Testis (tissue), 3 donors: ENCODE measurements around the gene SUFU. TPM values are rescaled to one million over a fixed set of nuclear protein-coding genes. Genes with fewer than 3 reads are reported as not detected.

Source experiments
- DNase-seq: peaks from one replicate; pipeline ENCODE4 v3.0.0-alpha.2; 2019
- H3K27ac ChIP-seq, 2 donors: fragments of 200-600 bp; sonication (generic); one replicate each; pipeline ENCODE4 v1.5.1; 2019
- H3K27me3 ChIP-seq: fragments of 200-600 bp; sonication (generic); one replicate; pipeline ENCODE4 v1.5.1; 2019
- H3K36me3 ChIP-seq: fragments of 200-600 bp; sonication (generic); one replicate; pipeline ENCODE4 v1.5.1; 2017; ENCODE audit warnings: low read depth; ENCODE audit errors: missing control alignments
- H3K4me1 ChIP-seq: fragments of 200-600 bp; sonication (generic); one replicate; pipeline ENCODE4 v1.5.1; 2019
- H3K4me3 ChIP-seq, 2 donors: fragments of 200-600 bp; sonication (generic); one replicate each; pipeline ENCODE4 v1.5.1; 2017 to 2019
- H3K9me3 ChIP-seq: fragments of 200-600 bp; sonication (generic); one replicate; pipeline ENCODE4 v1.5.1; 2017
- CTCF ChIP-seq, 3 experiments: fragments of 450-650 bp in 2 of 3; fragments of 200-600 bp in 1 of 3; sonication (generic) in 1 of 3; IDR thresholded peaks; one replicate each; pipeline ENCODE4 v1.5.1; 2016 to 2019; ENCODE audit warnings: antibody characterized with exemption in 3 of 3, mild to moderate bottlenecking in 2 of 3, moderate library complexity in 1 of 3
- POLR2A ChIP-seq: fragments of 450-650 bp; IDR thresholded peaks from one replicate; pipeline ENCODE4 v1.6.1; 2017; ENCODE audit warnings: antibody characterized with exemption, mild to moderate bottlenecking, moderate library complexity
- WGBS, 2 donors: methylation state at CpG; one replicate each; pipeline ENCODE4 v1.1.5; 2018; 5-methylcytosine and 5-hydroxymethylcytosine counted together
- intact Hi-C: fragments of 100-400 bp; cut with DNase I; formaldehyde crosslinking; loops from one replicate; pipeline ENCODE4 v1.15.1; 2023; ENCODE audit warnings: low total_unique reads
- polyA plus RNA-seq: library from polyadenylated mRNA; stranded (reverse); fragments of 350-450 nt; fragmentation: Illumina TruSeq; extraction: RNeasy Lipid Tissue Mini Kit (QIAGEN cat#74804); gene quantifications from one replicate; pipeline ENCODE4 v1.2.3, GENCODE V29; 2014; ENCODE audit warnings: low read depth, low replicate concordance; ENCODE audit not compliant: insufficient read depth
- small RNA-seq, 2 donors: library from RNA; depleted of rRNA; stranded (forward); fragments of <200 nt; gene quantifications; one replicate each; pipeline ENCODE3, GENCODE V24; 2016
- total RNA-seq, 2 donors: library from RNA; depleted of rRNA; stranded (reverse); fragments of >200 nt; gene quantifications; one replicate each; pipeline ENCODE4 v1.2.3, GENCODE V29; 2016

The SUFU gene
- total and polyA plus RNA-seq, 3 donors from 2014 or later, result 16.5 to 28.4 (median 22.9) TPM

- intact Hi-C loops, result no loop called here
These were observed 178.6 kb downstream of the SUFU start for GRCh38 chr10:102682416-102682815.

DNA sequence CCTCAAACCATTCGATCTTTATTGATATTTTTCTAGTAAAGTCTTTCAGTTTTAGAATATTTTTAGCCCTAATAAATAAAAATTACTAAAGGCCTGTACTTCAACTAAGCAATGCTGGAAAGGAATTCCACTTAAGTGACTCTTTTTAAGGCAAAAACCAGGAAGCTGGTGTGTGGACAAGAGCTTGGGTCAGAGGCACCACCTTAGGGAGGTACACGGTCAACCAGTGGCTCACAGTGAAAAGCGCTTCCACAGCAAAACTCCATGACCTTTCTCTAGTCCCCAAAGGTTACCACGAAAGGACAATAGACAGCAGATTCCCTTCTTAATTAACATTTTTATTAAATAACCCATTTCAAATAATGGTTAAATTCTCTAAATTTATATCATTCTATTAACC lies 179.2 kb downstream of the SUFU start:
- peaks cover 15% of the 10 kb centered on the region for H3K4me1 ChIP-seq
- H3K4me3 ChIP-seq, result no peak overlapping the region
- 92 to 94% methylated on average over 4 of the region's 4 CpGs for WGBS, 2 donors
- no peak overlapping the region for H3K27ac ChIP-seq
- no peaks in the 10 kb centered on the region for H3K27me3 ChIP-seq
- TF ChIP-seq CTCF (IDR thresholded peaks at IDR 0.05), result no peak
- TF ChIP-seq POLR2A, result no peak
- no peaks in the 10 kb centered on the region for H3K36me3 ChIP-seq
- H3K9me3 ChIP-seq, result no peaks in the 10 kb centered on the region
- intact Hi-C loops, result no loop called here
- no peak for DNase-seq

More at GRCh38 chr10:102682416-102682815, 178.6 kb downstream of the SUFU start:
- Histone ChIP-seq H3K4me3 (no peak overlapping the region), H3K27ac (no peak overlapping the region), H3K4me1 (peaks cover 21% of the 10 kb centered on the region), H3K36me3 (no peaks in the 10 kb centered on the region), H3K27me3 (no peaks in the 10 kb centered on the region), H3K9me3 (no peaks in the 10 kb centered on the region)
- no peak for TF ChIP-seq POLR2A
- TF ChIP-seq CTCF (IDR thresholded peaks at IDR 0.05), result no peak
- 95 to 98% methylated on average over 7 of the region's 7 CpGs for WGBS, 2 donors
- DNase-seq, result no peak

Small RNAs within 50 kb of the gene (small RNA-seq; reads per million reads assigned to genes)
- gene RNU6-43P, result 0 reads per million in 2 donors

Other genes starting within 250 kb of the SUFU start
- gene NFKB2, start 108.3 kb upstream of the SUFU start, total RNA-seq, result 10 to 100 TPM; 25.2 to 42.7 TPM
- gene NFKB2, start 108.3 kb upstream of the SUFU start, polyA plus RNA-seq, result 18.4 TPM
- 10 to 100 TPM; 22.0 to 22.7 TPM for gene PSD, start 85.2 kb upstream of the SUFU start, total RNA-seq
- 17.7 TPM for gene PSD, start 85.2 kb upstream of the SUFU start, polyA plus RNA-seq
- gene FBXL15, start 83.1 kb upstream of the SUFU start, total RNA-seq, result 10 to 100 TPM; 28.9 to 32.2 TPM
- 9.2 TPM for gene FBXL15, start 83.1 kb upstream of the SUFU start, polyA plus RNA-seq
- gene CUEDC2, start 71.4 kb upstream of the SUFU start, total RNA-seq, result 10 to 100 TPM; 49.0 to 70.5 TPM
- 76.0 TPM for gene CUEDC2, start 71.4 kb upstream of the SUFU start, polyA plus RNA-seq
- 1 to 10 TPM in 1 of 2 donors, under 1 TPM in 1; 0.55 to 1.3 TPM for gene C10orf95, start 52.4 kb upstream of the SUFU start, total RNA-seq
- 0.29 TPM for gene C10orf95, start 52.4 kb upstream of the SUFU start, polyA plus RNA-seq
- gene ACTR1A, start 1.3 kb upstream of the SUFU start, total RNA-seq, result 10 to 100 TPM; 97.6 to 97.7 TPM
- 126 TPM for gene ACTR1A, start 1.3 kb upstream of the SUFU start, polyA plus RNA-seq
- gene TRIM8, start 140.5 kb downstream of the SUFU start, total RNA-seq, result 100 to 1,000 TPM; 114 to 170 TPM
- gene TRIM8, start 140.5 kb downstream of the SUFU start, polyA plus RNA-seq, result 69.8 TPM
- gene ARL3, start 210.4 kb downstream of the SUFU start, total RNA-seq, result 10 to 100 TPM; 10.8 to 10.9 TPM
- 25.2 TPM for gene ARL3, start 210.4 kb downstream of the SUFU start, polyA plus RNA-seq
- gene SFXN2, start 210.7 kb downstream of the SUFU start, total RNA-seq, result 1 to 10 TPM; 5.6 to 9.8 TPM
- gene SFXN2, start 210.7 kb downstream of the SUFU start, polyA plus RNA-seq, result 4.4 TPM
- gene WBP1L, start 240.0 kb downstream of the SUFU start, total RNA-seq, result 100 to 1,000 TPM; 113 to 165 TPM
- gene WBP1L, start 240.0 kb downstream of the SUFU start, polyA plus RNA-seq, result 72.4 TPM